Measurements from ENCODE around the gene ANTXRL. TPM values are rescaled to one million over a fixed set of nuclear protein-coding genes. Genes with fewer than 3 reads are reported as not detected.

ANTXRL gene
- total and polyA plus RNA-seq, 2 experiments from 2014 or later: not detected

DNA sequence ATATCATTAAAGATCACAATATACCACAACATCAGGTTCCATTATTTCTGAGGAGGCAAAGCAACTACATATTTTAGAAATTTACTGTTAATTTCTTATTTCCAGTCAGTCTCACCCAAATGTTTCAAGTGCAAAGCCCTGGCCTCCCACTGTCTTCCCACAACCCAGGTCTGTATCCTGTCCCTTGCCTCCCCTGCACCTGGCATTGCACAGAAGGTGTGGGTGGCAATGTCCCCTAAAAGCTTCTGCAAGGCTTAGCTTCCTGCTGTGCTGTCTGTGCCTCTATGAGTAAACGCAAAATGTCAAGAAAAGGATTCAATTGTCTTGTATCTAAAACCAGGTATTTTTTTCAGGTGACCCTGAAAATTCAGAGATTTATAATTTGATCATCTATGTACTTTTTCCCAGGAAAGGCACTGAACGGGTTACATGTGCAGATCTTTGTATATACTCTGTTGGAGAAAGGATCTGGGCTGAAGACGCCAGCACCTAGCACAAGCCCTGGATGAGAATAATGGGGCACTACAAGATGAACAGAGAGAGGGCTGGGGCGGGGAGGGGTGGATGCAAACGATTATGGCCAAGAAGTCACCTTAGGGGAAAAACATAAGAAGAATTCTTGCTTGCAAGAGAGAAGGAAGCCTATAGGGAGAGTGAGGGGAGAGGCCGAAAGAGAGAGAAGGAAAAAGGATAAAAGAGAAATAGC, 3.1 kb upstream of the ANTXRL start:
- Mint-ChIP-seq H3K4me1 (peaks cover 16% of the 10 kb centered on the region), H3K36me3 (ENCODE audit: low read depth) (no peaks in the 10 kb centered on the region), H3K9me3 (no peaks in the 10 kb centered on the region; the same call in 2 of the 3 replicates), H3K4me3 (peak overlapping the region; percentile 82), H3K27ac (no peak overlapping the region), H3K27me3 (ENCODE audit: insufficient read depth, low read depth, poor library complexity) (peaks cover 43% of the 10 kb centered on the region)
- TF ChIP-seq EZH2 (IDR thresholded peaks at IDR 0.05; ENCODE audit: low read depth, unreplicated experiment) (no peak), CREB1 (CRISPR knock-in tag; IDR thresholded peaks at IDR 0.05; ENCODE audit: low read depth) (no peak), POLR2AphosphoS5 (IDR thresholded peaks at IDR 0.05; ENCODE audit: low read depth) (no peak), NANOG (IDR thresholded peaks at IDR 0.05; ENCODE audit: borderline replicate concordance) (no peak), STAT1 (IDR thresholded peaks at IDR 0.05; ENCODE audit: unreplicated experiment) (no peak), JUNB (IDR thresholded peaks at IDR 0.05; ENCODE audit: unreplicated experiment) (no peak)
- TF ChIP-seq, protein P1, sequence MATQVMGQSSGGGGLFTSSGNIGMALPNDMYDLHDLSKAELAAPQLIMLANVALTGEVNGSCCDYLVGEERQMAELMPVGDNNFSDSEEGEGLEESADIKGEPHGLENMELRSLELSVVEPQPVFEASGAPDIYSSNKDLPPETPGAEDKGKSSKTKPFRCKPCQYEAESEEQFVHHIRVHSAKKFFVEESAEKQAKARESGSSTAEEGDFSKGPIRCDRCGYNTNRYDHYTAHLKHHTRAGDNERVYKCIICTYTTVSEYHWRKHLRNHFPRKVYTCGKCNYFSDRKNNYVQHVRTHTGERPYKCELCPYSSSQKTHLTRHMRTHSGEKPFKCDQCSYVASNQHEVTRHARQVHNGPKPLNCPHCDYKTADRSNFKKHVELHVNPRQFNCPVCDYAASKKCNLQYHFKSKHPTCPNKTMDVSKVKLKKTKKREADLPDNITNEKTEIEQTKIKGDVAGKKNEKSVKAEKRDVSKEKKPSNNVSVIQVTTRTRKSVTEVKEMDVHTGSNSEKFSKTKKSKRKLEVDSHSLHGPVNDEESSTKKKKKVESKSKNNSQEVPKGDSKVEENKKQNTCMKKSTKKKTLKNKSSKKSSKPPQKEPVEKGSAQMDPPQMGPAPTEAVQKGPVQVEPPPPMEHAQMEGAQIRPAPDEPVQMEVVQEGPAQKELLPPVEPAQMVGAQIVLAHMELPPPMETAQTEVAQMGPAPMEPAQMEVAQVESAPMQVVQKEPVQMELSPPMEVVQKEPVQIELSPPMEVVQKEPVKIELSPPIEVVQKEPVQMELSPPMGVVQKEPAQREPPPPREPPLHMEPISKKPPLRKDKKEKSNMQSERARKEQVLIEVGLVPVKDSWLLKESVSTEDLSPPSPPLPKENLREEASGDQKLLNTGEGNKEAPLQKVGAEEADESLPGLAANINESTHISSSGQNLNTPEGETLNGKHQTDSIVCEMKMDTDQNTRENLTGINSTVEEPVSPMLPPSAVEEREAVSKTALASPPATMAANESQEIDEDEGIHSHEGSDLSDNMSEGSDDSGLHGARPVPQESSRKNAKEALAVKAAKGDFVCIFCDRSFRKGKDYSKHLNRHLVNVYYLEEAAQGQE (IDR thresholded peaks at IDR 0.05; ENCODE audit: unreplicated experiment): no peak
- TF ChIP-seq, protein P2, sequence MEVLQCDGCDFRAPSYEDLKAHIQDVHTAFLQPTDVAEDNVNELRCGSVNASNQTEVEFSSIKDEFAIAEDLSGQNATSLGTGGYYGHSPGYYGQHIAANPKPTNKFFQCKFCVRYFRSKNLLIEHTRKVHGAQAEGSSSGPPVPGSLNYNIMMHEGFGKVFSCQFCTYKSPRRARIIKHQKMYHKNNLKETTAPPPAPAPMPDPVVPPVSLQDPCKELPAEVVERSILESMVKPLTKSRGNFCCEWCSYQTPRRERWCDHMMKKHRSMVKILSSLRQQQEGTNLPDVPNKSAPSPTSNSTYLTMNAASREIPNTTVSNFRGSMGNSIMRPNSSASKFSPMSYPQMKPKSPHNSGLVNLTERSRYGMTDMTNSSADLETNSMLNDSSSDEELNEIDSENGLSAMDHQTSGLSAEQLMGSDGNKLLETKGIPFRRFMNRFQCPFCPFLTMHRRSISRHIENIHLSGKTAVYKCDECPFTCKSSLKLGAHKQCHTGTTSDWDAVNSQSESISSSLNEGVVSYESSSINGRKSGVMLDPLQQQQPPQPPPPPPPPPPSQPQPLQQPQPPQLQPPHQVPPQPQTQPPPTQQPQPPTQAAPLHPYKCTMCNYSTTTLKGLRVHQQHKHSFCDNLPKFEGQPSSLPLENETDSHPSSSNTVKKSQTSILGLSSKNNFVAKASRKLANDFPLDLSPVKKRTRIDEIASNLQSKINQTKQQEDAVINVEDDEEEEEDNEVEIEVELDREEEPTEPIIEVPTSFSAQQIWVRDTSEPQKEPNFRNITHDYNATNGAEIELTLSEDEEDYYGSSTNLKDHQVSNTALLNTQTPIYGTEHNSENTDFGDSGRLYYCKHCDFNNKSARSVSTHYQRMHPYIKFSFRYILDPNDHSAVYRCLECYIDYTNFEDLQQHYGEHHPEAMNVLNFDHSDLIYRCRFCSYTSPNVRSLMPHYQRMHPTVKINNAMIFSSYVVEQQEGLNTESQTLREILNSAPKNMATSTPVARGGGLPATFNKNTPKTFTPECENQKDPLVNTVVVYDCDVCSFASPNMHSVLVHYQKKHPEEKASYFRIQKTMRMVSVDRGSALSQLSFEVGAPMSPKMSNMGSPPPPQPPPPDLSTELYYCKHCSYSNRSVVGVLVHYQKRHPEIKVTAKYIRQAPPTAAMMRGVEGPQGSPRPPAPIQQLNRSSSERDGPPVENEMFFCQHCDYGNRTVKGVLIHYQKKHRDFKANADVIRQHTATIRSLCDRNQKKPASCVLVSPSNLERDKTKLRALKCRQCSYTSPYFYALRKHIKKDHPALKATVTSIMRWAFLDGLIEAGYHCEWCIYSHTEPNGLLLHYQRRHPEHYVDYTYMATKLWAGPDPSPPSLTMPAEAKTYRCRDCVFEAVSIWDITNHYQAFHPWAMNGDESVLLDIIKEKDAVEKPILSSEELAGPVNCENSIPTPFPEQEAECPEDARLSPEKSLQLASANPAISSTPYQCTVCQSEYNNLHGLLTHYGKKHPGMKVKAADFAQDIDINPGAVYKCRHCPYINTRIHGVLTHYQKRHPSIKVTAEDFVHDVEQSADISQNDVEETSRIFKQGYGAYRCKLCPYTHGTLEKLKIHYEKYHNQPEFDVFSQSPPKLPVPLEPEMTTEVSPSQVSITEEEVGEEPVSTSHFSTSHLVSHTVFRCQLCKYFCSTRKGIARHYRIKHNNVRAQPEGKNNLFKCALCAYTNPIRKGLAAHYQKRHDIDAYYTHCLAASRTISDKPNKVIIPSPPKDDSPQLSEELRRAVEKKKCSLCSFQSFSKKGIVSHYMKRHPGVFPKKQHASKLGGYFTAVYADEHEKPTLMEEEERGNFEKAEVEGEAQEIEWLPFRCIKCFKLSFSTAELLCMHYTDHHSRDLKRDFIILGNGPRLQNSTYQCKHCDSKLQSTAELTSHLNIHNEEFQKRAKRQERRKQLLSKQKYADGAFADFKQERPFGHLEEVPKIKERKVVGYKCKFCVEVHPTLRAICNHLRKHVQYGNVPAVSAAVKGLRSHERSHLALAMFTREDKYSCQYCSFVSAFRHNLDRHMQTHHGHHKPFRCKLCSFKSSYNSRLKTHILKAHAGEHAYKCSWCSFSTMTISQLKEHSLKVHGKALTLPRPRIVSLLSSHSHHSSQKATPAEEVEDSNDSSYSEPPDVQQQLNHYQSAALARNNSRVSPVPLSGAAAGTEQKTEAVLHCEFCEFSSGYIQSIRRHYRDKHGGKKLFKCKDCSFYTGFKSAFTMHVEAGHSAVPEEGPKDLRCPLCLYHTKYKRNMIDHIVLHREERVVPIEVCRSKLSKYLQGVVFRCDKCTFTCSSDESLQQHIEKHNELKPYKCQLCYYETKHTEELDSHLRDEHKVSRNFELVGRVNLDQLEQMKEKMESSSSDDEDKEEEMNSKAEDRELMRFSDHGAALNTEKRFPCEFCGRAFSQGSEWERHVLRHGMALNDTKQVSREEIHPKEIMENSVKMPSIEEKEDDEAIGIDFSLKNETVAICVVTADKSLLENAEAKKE (CRISPR knock-in tag; IDR thresholded peaks at IDR 0.05): no peak
- TF ChIP-seq, protein P3, sequence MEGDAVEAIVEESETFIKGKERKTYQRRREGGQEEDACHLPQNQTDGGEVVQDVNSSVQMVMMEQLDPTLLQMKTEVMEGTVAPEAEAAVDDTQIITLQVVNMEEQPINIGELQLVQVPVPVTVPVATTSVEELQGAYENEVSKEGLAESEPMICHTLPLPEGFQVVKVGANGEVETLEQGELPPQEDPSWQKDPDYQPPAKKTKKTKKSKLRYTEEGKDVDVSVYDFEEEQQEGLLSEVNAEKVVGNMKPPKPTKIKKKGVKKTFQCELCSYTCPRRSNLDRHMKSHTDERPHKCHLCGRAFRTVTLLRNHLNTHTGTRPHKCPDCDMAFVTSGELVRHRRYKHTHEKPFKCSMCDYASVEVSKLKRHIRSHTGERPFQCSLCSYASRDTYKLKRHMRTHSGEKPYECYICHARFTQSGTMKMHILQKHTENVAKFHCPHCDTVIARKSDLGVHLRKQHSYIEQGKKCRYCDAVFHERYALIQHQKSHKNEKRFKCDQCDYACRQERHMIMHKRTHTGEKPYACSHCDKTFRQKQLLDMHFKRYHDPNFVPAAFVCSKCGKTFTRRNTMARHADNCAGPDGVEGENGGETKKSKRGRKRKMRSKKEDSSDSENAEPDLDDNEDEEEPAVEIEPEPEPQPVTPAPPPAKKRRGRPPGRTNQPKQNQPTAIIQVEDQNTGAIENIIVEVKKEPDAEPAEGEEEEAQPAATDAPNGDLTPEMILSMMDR (conservative IDR thresholded peaks at IDR 0.05; ENCODE audit: low read depth in 2 of 2): no peak
- TF ChIP-seq, protein P4, sequence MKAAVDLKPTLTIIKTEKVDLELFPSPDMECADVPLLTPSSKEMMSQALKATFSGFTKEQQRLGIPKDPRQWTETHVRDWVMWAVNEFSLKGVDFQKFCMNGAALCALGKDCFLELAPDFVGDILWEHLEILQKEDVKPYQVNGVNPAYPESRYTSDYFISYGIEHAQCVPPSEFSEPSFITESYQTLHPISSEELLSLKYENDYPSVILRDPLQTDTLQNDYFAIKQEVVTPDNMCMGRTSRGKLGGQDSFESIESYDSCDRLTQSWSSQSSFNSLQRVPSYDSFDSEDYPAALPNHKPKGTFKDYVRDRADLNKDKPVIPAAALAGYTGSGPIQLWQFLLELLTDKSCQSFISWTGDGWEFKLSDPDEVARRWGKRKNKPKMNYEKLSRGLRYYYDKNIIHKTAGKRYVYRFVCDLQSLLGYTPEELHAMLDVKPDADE (IDR thresholded peaks at IDR 0.05): no peak
- H2AFZ ChIP-seq: peak overlapping the region; percentile 96
- no peak overlapping the region for H3K27ac ChIP-seq (ENCODE audit: low read depth)
- no peaks in the 10 kb centered on the region for H3F3A ChIP-seq (replicated peaks; ENCODE audit: low read depth)
- no peaks in the 10 kb centered on the region for H3K79me2 ChIP-seq (replicated peaks; ENCODE audit: insufficient read depth)
- ATAC-seq (no peak), DNase-seq (ENCODE audit: low spot score) (no peak)
- no peaks in the 10 kb centered on the region for H3K36me3 ChIP-seq (ENCODE audit: insufficient read depth)
- peak overlapping the region; percentile 73 for H3K4me3 ChIP-seq
- peak overlapping the region; percentile 90 for H3K4me2 ChIP-seq
- H3K4me1 ChIP-seq (ENCODE audit: insufficient read depth): peaks cover 18% of the 10 kb centered on the region
- peaks cover 51% of the 10 kb centered on the region for H3K27me3 ChIP-seq (ENCODE audit: insufficient read depth)
- H4K20me1 ChIP-seq (replicated peaks; ENCODE audit: insufficient read depth): no peaks in the 10 kb centered on the region
- no peaks in the 10 kb centered on the region for H3K9me2 ChIP-seq (ENCODE audit: insufficient read depth)

Data from GM23338 (cell line).